DOHH2 (cell line): ENCODE data around the gene UNC5C.

ENCODE experiments used
- H3F3A ChIP-seq: fragments of 200-600 bp; sonication (generic), shearing (Covaris generic); 2 replicates; pipeline ENCODE4 v1.6.0; 2016; ENCODE audit warnings: antibody characterized with exemption, mild to moderate bottlenecking; ENCODE audit not compliant: control insufficient read depth, insufficient read depth
- H3K27ac ChIP-seq: fragments of 200-600 bp; sonication (generic); 2 replicates; pipeline ENCODE4 v1.5.1; 2014; ENCODE audit warnings: low read depth, mild to moderate bottlenecking, low read length, moderate library complexity
- H3K27me3 ChIP-seq: fragments of 200-600 bp; sonication (generic); 2 replicates; pipeline ENCODE4 v1.6.1; 2014; ENCODE audit warnings: mild to moderate bottlenecking, low read length, mixed read lengths; ENCODE audit not compliant: control insufficient read depth
- H3K36me3 ChIP-seq: fragments of 200-600 bp; sonication (generic); 2 replicates; pipeline ENCODE4 v1.6.1; 2014; ENCODE audit warnings: mild to moderate bottlenecking, low read length, moderate library complexity, mixed read lengths; ENCODE audit not compliant: control insufficient read depth
- H3K4me1 ChIP-seq: fragments of 200-600 bp; sonication (generic); 2 replicates; pipeline ENCODE4 v1.6.1; 2014; ENCODE audit warnings: mild to moderate bottlenecking, low read length, mixed read lengths; ENCODE audit not compliant: control insufficient read depth
- H3K4me2 ChIP-seq: fragments of 200-600 bp; sonication (generic); 2 replicates; pipeline ENCODE4 v1.6.0; 2014; ENCODE audit warnings: mild to moderate bottlenecking, low read length, moderate library complexity
- H3K4me3 ChIP-seq: fragments of 200-600 bp; sonication (generic); 2 replicates; pipeline ENCODE4 v1.5.1; 2014; ENCODE audit warnings: mild to moderate bottlenecking, low read length, mixed read lengths
- H3K79me2 ChIP-seq: fragments of 200-600 bp; sonication (generic); 2 replicates; pipeline ENCODE4 v1.6.1; 2014; ENCODE audit warnings: mild to moderate bottlenecking, low read length, mixed read lengths; ENCODE audit not compliant: control insufficient read depth
- H3K9me2 ChIP-seq: fragments of 200-600 bp; sonication (generic); replicated peaks from 2 replicates; pipeline ENCODE4 v1.6.1; 2014; ENCODE audit warnings: mild to moderate bottlenecking, low read length, mixed read lengths; ENCODE audit not compliant: control insufficient read depth
- H3K9me3 ChIP-seq: fragments of 200-600 bp; sonication (generic); 2 replicates; pipeline ENCODE4 v1.6.1; 2014; ENCODE audit warnings: antibody characterized with exemption, low read length, mixed read lengths; ENCODE audit not compliant: control insufficient read depth, insufficient read depth
- H4K20me1 ChIP-seq: fragments of 200-600 bp; sonication (generic); 2 replicates; pipeline ENCODE4 v1.6.0; 2014; ENCODE audit warnings: low read depth, mild to moderate bottlenecking, antibody characterized with exemption, low read length, moderate library complexity; ENCODE audit not compliant: control insufficient read depth, insufficient read depth
- CTCF ChIP-seq: fragments of 200-600 bp; sonication (generic); IDR thresholded peaks from one replicate; pipeline ENCODE4 v1.5.1; 2014; ENCODE audit warnings: antibody characterized with exemption, mild to moderate bottlenecking, low read depth, low read length; ENCODE audit not compliant: poor library complexity, severe bottlenecking
- EZH2phosphoT487 ChIP-seq: fragments of 200-600 bp; sonication (generic); IDR thresholded peaks from 2 replicates; pipeline ENCODE4 v1.6.1; 2017; ENCODE audit warnings: borderline replicate concordance, mild to moderate bottlenecking, antibody characterized with exemption, low read length, moderate library complexity, mixed read lengths

Gene UNC5C

GRCh38 chr4:95294321-95294720 is 254.5 kb downstream of the UNC5C start:
- no peak overlapping the region for H3K4me2 ChIP-seq

GRCh38 chr4:95293014-95293413 is 255.8 kb downstream of the UNC5C start:
- TF ChIP-seq CTCF: no peak

More at GRCh38 chr4:95294321-95294720, 254.5 kb downstream of the UNC5C start:
- H3K79me2 ChIP-seq: no peaks in the 10 kb centered on the region
- no peaks in the 10 kb centered on the region for H3K36me3 ChIP-seq
- no peaks in the 10 kb centered on the region for H3F3A ChIP-seq
- no peaks in the 10 kb centered on the region for H3K9me2 ChIP-seq
- H3K9me3 ChIP-seq: no peaks in the 10 kb centered on the region
- H3K4me1 ChIP-seq: peaks cover 3% of the 10 kb centered on the region
- H3K4me3 ChIP-seq: no peak overlapping the region
- no peaks in the 10 kb centered on the region for H3K27me3 ChIP-seq
- H3K27ac ChIP-seq: no peak overlapping the region
- H4K20me1 ChIP-seq: no peaks in the 10 kb centered on the region
- no peak for TF ChIP-seq EZH2phosphoT487

GRCh38 chr4:95290702-95291101 is 258.1 kb downstream of the UNC5C start:
- Histone ChIP-seq H3K36me3 (no peaks in the 10 kb centered on the region), H3K9me3 (no peaks in the 10 kb centered on the region), H3K79me2 (no peaks in the 10 kb centered on the region), H3K4me1 (peaks cover 12% of the 10 kb centered on the region), H3K4me2 (no peak overlapping the region), H3F3A (no peaks in the 10 kb centered on the region), H3K27ac (no peak overlapping the region), H3K27me3 (no peaks in the 10 kb centered on the region), H3K4me3 (no peak overlapping the region), H3K9me2 (no peaks in the 10 kb centered on the region), H4K20me1 (no peaks in the 10 kb centered on the region)
- TF ChIP-seq EZH2phosphoT487 (no peak), CTCF (no peak)

More at GRCh38 chr4:95293014-95293413, 255.8 kb downstream of the UNC5C start:
- H3F3A ChIP-seq: no peaks in the 10 kb centered on the region
- no peaks in the 10 kb centered on the region for H4K20me1 ChIP-seq
- no peak overlapping the region for H3K27ac ChIP-seq
- no peak overlapping the region for H3K4me2 ChIP-seq
- peaks cover 12% of the 10 kb centered on the region for H3K4me1 ChIP-seq
- H3K9me3 ChIP-seq: no peaks in the 10 kb centered on the region
- no peaks in the 10 kb centered on the region for H3K9me2 ChIP-seq
- no peaks in the 10 kb centered on the region for H3K27me3 ChIP-seq
- no peaks in the 10 kb centered on the region for H3K79me2 ChIP-seq
- H3K36me3 ChIP-seq: no peaks in the 10 kb centered on the region
- H3K4me3 ChIP-seq: no peak overlapping the region

- H3K27me3 ChIP-seq: no peaks in the 10 kb centered on the region
- TF ChIP-seq CTCF (no peak), EZH2phosphoT487 (no peak)
- peak overlapping the region; percentile 25; the same call in 1 of the 2 replicates for H3K4me2 ChIP-seq
- H3K36me3 ChIP-seq: no peaks in the 10 kb centered on the region
- no peak overlapping the region for H3K4me3 ChIP-seq
- H3K9me2 ChIP-seq: no peaks in the 10 kb centered on the region
- H3K4me1 ChIP-seq: peaks cover 12% of the 10 kb centered on the region
- no peaks in the 10 kb centered on the region for H3K79me2 ChIP-seq
- no peaks in the 10 kb centered on the region for H4K20me1 ChIP-seq
- H3K9me3 ChIP-seq: no peaks in the 10 kb centered on the region
- H3K27ac ChIP-seq: no peak overlapping the region
- H3F3A ChIP-seq: no peaks in the 10 kb centered on the region
These were observed 259.6 kb downstream of the UNC5C start for GRCh38 chr4:95289028-95289634.
